ENCODE measurements around the gene EMP2.
"Not testable (repeated sequence)": the region's sequence is repeated elsewhere in the genome, so short reads cannot be mapped to it uniquely, and the experiment has no call there.

The EMP2 gene

GRCh38 chr16:10577305-10578202 lies 2.8 kb downstream of the EMP2 start:
- FAIRE-seq = no peak

- no peak for FAIRE-seq
Observed at GRCh38 chr16:10576390-10577304, 3.8 kb downstream of the EMP2 start.

- no peak for FAIRE-seq
Observed at GRCh38 chr16:10575506-10576130, 4.8 kb downstream of the EMP2 start.

GRCh38 chr16:10572611-10573010 lies 7.8 kb downstream of the EMP2 start:
- FAIRE-seq = no peak

- no peak for FAIRE-seq
Observed at GRCh38 chr16:10571354-10571753, 9.0 kb downstream of the EMP2 start.

GRCh38 chr16:10569621-10570020 lies 10.8 kb downstream of the EMP2 start:
- no peak for FAIRE-seq

- FAIRE-seq = no peak
Observed at GRCh38 chr16:10566613-10567012, 13.8 kb downstream of the EMP2 start.

- no peak for FAIRE-seq
Observed at GRCh38 chr16:10565167-10565566, 15.2 kb downstream of the EMP2 start.

GRCh38 chr16:10564591-10564990 lies 15.8 kb downstream of the EMP2 start:
- FAIRE-seq = no peak

- FAIRE-seq = no peak
Observed at GRCh38 chr16:10562361-10562899, 18.0 kb downstream of the EMP2 start.

- FAIRE-seq = no peak
Observed at GRCh38 chr16:10561425-10561824, 19.0 kb downstream of the EMP2 start.

GRCh38 chr16:10561001-10561400 lies 19.4 kb downstream of the EMP2 start:
- no peak for FAIRE-seq

GRCh38 chr16:10559792-10560191 lies 20.6 kb downstream of the EMP2 start:
- FAIRE-seq = not testable (repeated sequence)

- no peak for FAIRE-seq
Observed at GRCh38 chr16:10558746-10559641, 21.4 kb downstream of the EMP2 start.

GRCh38 chr16:10558305-10558704 lies 22.1 kb downstream of the EMP2 start:
- FAIRE-seq = no peak

GRCh38 chr16:10557750-10558149 lies 22.6 kb downstream of the EMP2 start:
- FAIRE-seq = no peak

GRCh38 chr16:10556236-10556635 lies 24.2 kb downstream of the EMP2 start:
- FAIRE-seq = no peak

- FAIRE-seq = no peak
Observed at GRCh38 chr16:10554569-10554968, 25.8 kb downstream of the EMP2 start.

GRCh38 chr16:10552998-10553491 lies 27.4 kb downstream of the EMP2 start:
- FAIRE-seq = no peak

- no peak for FAIRE-seq
Observed at GRCh38 chr16:10552281-10552680, 28.1 kb downstream of the EMP2 start.

- FAIRE-seq = no peak
Observed at GRCh38 chr16:10551881-10552280, 28.5 kb downstream of the EMP2 start.

- FAIRE-seq = no peak
Observed at GRCh38 chr16:10548404-10548803, 32.0 kb downstream of the EMP2 start.

Data from TTC549 (cell line).